Thyroid gland (tissue), 4 donors: ENCODE measurements around the gene GPC6. TPM values are rescaled to one million over a fixed set of nuclear protein-coding genes. Genes with fewer than 3 reads are reported as not detected.

ENCODE experiments used
- DNase-seq, 2 donors: peaks; one replicate each; pipeline ENCODE4 v3.0.0-alpha.2; 2019
- H3K27ac ChIP-seq, 3 donors: fragments of 200-600 bp; sonication (generic); 1 replicate in 2 of 3; 2 replicates in 1 of 3; pipeline ENCODE4 v1.5.1; 2016 to 2019; ENCODE audit warnings: mild to moderate bottlenecking in 1 of 3, moderate library complexity in 1 of 3
- H3K27me3 ChIP-seq: fragments of 200-600 bp; sonication (generic); one replicate; pipeline ENCODE4 v1.5.1; 2019
- H3K36me3 ChIP-seq, 2 donors: fragments of 200-600 bp; sonication (generic); one replicate each; pipeline ENCODE4 v1.5.1; 2016 to 2019
- H3K4me1 ChIP-seq, 2 donors: fragments of 200-600 bp; sonication (generic); one replicate each; pipeline ENCODE4 v1.5.1; 2017 to 2019
- H3K4me3 ChIP-seq, 3 donors: fragments of 200-600 bp; sonication (generic); replicated peaks in 1 of 3; 1 replicate in 2 of 3; 2 replicates in 1 of 3; pipeline ENCODE4 v1.5.1; 2016; ENCODE audit warnings: mild to moderate bottlenecking in 1 of 3
- H3K9me3 ChIP-seq: fragments of 200-600 bp; sonication (generic); one replicate; pipeline ENCODE4 v1.5.1; 2017
- POLR2A ChIP-seq, 2 donors: fragments of 450-650 bp; IDR thresholded peaks; one replicate each; pipeline ENCODE4 v1.6.1; 2017; ENCODE audit warnings: antibody characterized with exemption in 2 of 2, mild to moderate bottlenecking in 2 of 2, moderate library complexity in 1 of 2
- WGBS, 2 donors: methylation state at CpG; one replicate each; pipeline ENCODE4 v1.1.5; 2017; 5-methylcytosine and 5-hydroxymethylcytosine counted together
- intact Hi-C: fragments of 100-400 bp; cut with DNase I; formaldehyde crosslinking; loops from one replicate; pipeline ENCODE4 v1.15.1; 2023
- total RNA-seq, 4 donors: library from RNA; depleted of rRNA; stranded (reverse); fragments of >200 nt; gene quantifications; one replicate each; pipeline ENCODE4 v1.2.3, GENCODE V29; 2016
- TF ChIP-seq, protein P1 (sequence below), 6 experiments: fragments of 200-600 bp in 3 of 6; fragments of 450-650 bp in 3 of 6; sonication (generic) in 3 of 6; IDR thresholded peaks; one replicate each; pipeline ENCODE4 v1.5.1; 2016 to 2019; ENCODE audit warnings: antibody characterized with exemption in 6 of 6, mild to moderate bottlenecking in 2 of 6, inconsistent platforms in 1 of 6, moderate library complexity in 1 of 6

The GPC6 gene
- total RNA-seq, 4 donors from 2014 or later: 2.8 to 13.4 (median 7.5) TPM

DNA sequence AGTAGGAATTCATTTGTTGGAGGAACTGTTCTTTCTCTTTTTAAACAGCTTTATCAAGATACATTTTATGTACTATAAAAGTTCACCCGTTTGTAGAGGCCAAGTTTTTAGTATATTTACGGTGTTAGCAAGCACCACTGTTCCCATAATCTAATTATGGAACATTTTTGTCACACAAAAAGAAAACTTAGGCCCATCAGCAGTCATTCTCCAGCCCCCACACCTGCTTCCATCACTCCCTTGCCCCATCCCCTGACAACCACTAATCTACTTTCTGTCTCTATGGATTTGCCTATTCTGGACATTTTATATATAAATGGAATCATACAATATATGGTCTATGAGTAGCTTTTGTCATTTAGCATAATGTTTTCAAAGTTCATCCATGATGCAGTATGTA, 787.9 kb downstream of the GPC6 start:
- Histone ChIP-seq H3K4me3 (no peak overlapping the region), H3K4me1 (no peaks in the 10 kb centered on the region), H3K27me3 (no peaks in the 10 kb centered on the region), H3K9me3 (no peaks in the 10 kb centered on the region), H3K36me3 (no peaks in the 10 kb centered on the region), H3K27ac (no peak overlapping the region)
- intact Hi-C loops: no loop called here
- WGBS, 2 donors: 83 to 86% methylated on average over 2 of the region's 2 CpGs
- TF ChIP-seq, protein P1, sequence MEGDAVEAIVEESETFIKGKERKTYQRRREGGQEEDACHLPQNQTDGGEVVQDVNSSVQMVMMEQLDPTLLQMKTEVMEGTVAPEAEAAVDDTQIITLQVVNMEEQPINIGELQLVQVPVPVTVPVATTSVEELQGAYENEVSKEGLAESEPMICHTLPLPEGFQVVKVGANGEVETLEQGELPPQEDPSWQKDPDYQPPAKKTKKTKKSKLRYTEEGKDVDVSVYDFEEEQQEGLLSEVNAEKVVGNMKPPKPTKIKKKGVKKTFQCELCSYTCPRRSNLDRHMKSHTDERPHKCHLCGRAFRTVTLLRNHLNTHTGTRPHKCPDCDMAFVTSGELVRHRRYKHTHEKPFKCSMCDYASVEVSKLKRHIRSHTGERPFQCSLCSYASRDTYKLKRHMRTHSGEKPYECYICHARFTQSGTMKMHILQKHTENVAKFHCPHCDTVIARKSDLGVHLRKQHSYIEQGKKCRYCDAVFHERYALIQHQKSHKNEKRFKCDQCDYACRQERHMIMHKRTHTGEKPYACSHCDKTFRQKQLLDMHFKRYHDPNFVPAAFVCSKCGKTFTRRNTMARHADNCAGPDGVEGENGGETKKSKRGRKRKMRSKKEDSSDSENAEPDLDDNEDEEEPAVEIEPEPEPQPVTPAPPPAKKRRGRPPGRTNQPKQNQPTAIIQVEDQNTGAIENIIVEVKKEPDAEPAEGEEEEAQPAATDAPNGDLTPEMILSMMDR (IDR thresholded peaks at IDR 0.05): no peak
- no peak for TF ChIP-seq POLR2A (IDR thresholded peaks at IDR 0.05)
- no peak for DNase-seq

DNA sequence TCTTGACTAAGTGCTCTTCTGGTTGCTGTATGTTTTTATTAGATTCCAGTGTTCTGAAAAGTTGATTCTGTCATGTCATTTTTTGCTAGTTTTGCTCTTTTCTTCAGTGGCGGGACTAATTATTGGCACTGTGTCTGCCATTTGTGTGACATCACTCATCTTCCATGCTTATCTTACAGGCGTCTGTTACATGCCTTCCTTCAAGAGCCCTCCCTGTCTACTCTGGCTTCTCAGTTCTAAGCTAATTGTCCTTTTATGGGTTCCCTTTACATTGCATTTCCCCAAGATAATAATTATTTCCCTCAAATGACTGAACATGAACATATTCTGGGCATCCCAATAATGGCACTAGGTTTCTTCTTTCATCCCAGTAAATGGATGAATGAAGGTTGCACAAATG, 793.8 kb downstream of the GPC6 start:
- Histone ChIP-seq H3K27me3 (no peaks in the 10 kb centered on the region), H3K36me3 (no peaks in the 10 kb centered on the region), H3K4me1 (no peaks in the 10 kb centered on the region), H3K27ac (no peak overlapping the region), H3K4me3 (no peak overlapping the region), H3K9me3 (no peaks in the 10 kb centered on the region)
- intact Hi-C loops: no loop called here
- no peak for DNase-seq
- WGBS, 2 donors: 72 to 85% methylated on average over 2 of the region's 2 CpGs
- TF ChIP-seq POLR2A (IDR thresholded peaks at IDR 0.05): no peak
- TF ChIP-seq, protein P1 (IDR thresholded peaks at IDR 0.05): no peak

DNA sequence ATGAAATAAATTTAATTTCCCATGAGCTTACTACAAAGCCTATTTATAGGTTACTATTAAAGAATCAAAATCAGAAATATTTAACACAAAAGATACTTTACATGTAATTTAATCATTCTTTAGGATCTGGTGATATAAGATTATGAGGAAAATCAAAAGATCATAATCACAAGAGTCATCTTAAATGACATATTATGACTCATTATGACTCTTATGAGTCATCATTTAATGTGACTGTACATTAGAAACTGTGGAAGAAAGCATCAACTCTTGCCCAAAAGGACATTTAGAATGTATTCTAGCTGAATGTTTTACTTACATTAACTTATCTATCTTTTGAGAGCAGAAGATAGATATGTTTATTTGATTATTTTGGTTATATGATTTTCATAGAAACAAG, 794.2 kb downstream of the GPC6 start:
- no peak overlapping the region for H3K27ac ChIP-seq
- H3K4me3 ChIP-seq: no peak overlapping the region
- intact Hi-C loops: no loop called here
- no peaks in the 10 kb centered on the region for H3K9me3 ChIP-seq
- no peak for DNase-seq
- no peak for TF ChIP-seq POLR2A (IDR thresholded peaks at IDR 0.05)
- TF ChIP-seq, protein P1 (IDR thresholded peaks at IDR 0.05): no peak
- H3K4me1 ChIP-seq: no peaks in the 10 kb centered on the region
- H3K36me3 ChIP-seq: no peaks in the 10 kb centered on the region
- no peaks in the 10 kb centered on the region for H3K27me3 ChIP-seq

DNA sequence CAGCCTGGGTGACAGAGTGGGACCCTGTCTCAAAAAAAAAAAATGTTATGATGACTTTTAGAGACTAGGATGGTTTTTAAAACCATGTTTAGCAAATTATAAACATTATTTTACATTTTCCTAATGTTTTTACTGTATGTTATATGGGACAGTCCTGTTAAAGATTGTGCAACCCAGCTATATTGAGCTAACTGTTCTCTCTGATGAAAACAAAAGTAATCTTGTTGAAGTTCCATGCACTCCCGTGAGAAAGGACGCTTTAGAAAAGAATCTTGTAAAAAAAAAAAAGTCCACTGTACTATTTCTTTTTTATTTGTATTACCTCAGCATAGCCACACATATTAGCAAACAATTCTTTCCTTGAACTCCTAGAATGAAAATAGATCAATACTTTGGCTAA, 801.6 kb downstream of the GPC6 start:
- 84 to 89% methylated on average over 2 of the region's 2 CpGs for WGBS, 2 donors
- no peaks in the 10 kb centered on the region for H3K36me3 ChIP-seq
- H3K27ac ChIP-seq: no peak overlapping the region
- H3K4me1 ChIP-seq: no peaks in the 10 kb centered on the region
- DNase-seq: no peak
- intact Hi-C loops: no loop called here
- no peak overlapping the region for H3K4me3 ChIP-seq
- no peaks in the 10 kb centered on the region for H3K27me3 ChIP-seq
- TF ChIP-seq POLR2A (IDR thresholded peaks at IDR 0.05): no peak
- TF ChIP-seq, protein P1 (IDR thresholded peaks at IDR 0.05): no peak
- no peaks in the 10 kb centered on the region for H3K9me3 ChIP-seq

DNA sequence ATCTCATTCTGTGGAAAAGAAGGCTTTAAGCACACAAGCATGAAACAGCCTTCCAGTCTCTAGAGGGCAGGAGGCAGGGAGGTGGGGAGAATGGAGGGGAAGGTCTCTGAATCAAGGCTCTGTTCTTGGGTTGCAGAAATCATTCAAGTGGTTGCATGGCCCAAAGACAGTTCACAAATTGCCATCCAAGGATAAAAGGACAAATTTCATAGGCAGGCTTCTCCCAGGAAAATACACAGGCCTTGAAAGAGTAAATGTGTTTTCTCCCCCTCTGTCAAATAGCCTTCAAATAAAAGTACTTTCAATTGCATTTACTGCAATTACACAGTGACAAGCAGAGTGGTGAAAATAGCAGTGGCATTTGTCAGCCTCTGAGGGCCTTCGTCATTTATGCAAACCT, 802.0 kb downstream of the GPC6 start:
- Histone ChIP-seq H3K4me3 (no peak overlapping the region), H3K9me3 (no peaks in the 10 kb centered on the region), H3K36me3 (no peaks in the 10 kb centered on the region), H3K4me1 (no peaks in the 10 kb centered on the region), H3K27me3 (no peaks in the 10 kb centered on the region), H3K27ac (no peak overlapping the region)
- DNase-seq: no peak
- TF ChIP-seq POLR2A (IDR thresholded peaks at IDR 0.05): no peak
- TF ChIP-seq, protein P1 (IDR thresholded peaks at IDR 0.05): no peak
- intact Hi-C loops: no loop called here
- 39 to 95% methylated on average over 1 of the region's 1 CpG for WGBS, 2 donors
